AG09319 (cell line): Measurements from ENCODE around the gene SIRT6.
A peak's percentile ranks its signal among the peaks of the same experiment; 100 is the strongest.
"Not testable (repeated sequence)": the region's sequence is repeated elsewhere in the genome, so short reads cannot be mapped to it uniquely, and the experiment has no call there.

Experiments used
- DNase-seq: peaks from one replicate; pipeline ENCODE4 v3.0.0-alpha.2; 2010; ENCODE audit warnings: low read depth; ENCODE audit errors: extremely low read depth
- CTCF ChIP-seq: IDR thresholded peaks from 2 replicates; pipeline ENCODE4 v1.5.1; 2011; ENCODE audit warnings: low read depth, mild to moderate bottlenecking, inconsistent platforms, low read length, moderate library complexity

SIRT6 gene

GRCh38 chr19:4152241-4152998 lies 29.9 kb downstream of the SIRT6 start:
- no peak for DNase-seq

GRCh38 chr19:4151623-4152022 lies 30.7 kb downstream of the SIRT6 start:
- DNase-seq: no peak
- no peak for TF ChIP-seq CTCF

More at GRCh38 chr19:4152241-4152998, 29.9 kb downstream of the SIRT6 start:
- TF ChIP-seq CTCF: no peak

GRCh38 chr19:4149518-4150288 lies 32.7 kb downstream of the SIRT6 start:
- no peak for DNase-seq
- no peak for TF ChIP-seq CTCF

GRCh38 chr19:4144666-4145249 lies 37.6 kb downstream of the SIRT6 start:
- no peak for DNase-seq
- TF ChIP-seq CTCF: no peak

- DNase-seq: not testable (repeated sequence)
Measured at GRCh38 chr19:4142916-4143315, 39.4 kb downstream of the SIRT6 start.

GRCh38 chr19:4140237-4140711 lies 42.1 kb downstream of the SIRT6 start:
- peak; percentile 77 for TF ChIP-seq CTCF
- DNase-seq: no peak

- peak; percentile 72 for TF ChIP-seq CTCF
- DNase-seq: no peak
Measured at GRCh38 chr19:4139614-4140236, 42.6 kb downstream of the SIRT6 start.
